Measurements from ENCODE around the gene DTX4. TPM values are rescaled to one million over a fixed set of nuclear protein-coding genes. Genes with fewer than 3 reads are reported as not detected.

Gene DTX4
- polyA plus RNA-seq, 1 of the 3 experiments (the other 2 are of a cell fraction), result 0.05 TPM

DNA sequence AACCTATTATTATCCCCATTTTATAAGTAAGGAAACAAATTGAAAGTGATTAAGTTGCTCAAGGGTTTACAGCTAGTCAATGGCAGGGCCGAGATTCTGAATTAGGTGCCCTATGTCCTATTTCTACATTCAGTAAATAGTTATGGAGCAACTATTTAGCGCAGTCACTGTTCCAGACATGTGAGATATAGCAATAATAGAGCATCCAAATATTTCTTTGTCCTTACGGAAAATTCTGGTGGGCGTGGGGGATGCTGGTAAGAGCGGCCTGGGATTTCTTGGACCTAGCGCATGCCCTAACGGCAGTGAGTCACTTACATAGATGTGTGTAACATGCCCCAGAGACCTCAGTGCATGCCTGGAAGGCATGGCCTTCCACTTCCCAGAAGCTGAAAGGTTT lies 4.4 kb downstream of the DTX4 start:
- WGBS (ENCODE audit: low lambda C conversion rate), result 54% methylated on average over 7 of the region's 7 CpGs
- Histone ChIP-seq H2AFZ (ENCODE audit: low read depth) (no peak overlapping the region), H3K79me2 (ENCODE audit: insufficient read depth) (no peaks in the 10 kb centered on the region), H3K4me1 (ENCODE audit: control insufficient read depth in 1 of 2, insufficient read depth in 2 of 2, low read depth in 1 of 2, low read length in 1 of 2) (peaks cover 0 to 12% of the 10 kb centered on the region in 2 experiments; a peak in 1 of 4 replicates), H3K27ac (ENCODE audit: low read depth in 2 of 2, low read length in 1 of 2) (no peak overlapping the region), H3K27me3 (ENCODE audit: insufficient read depth) (peaks cover 29% of the 10 kb centered on the region), H3K9me3 (no peaks in the 10 kb centered on the region), H3K36me3 (replicated peaks in 1 of 2; ENCODE audit: control insufficient read depth in 1 of 2, insufficient read depth in 2 of 2, low read length in 1 of 2) (no peaks in the 10 kb centered on the region), H3K9me2 (no peaks in the 10 kb centered on the region), H3F3A (replicated peaks; ENCODE audit: insufficient read depth) (no peaks in the 10 kb centered on the region), H3K4me3 (ENCODE audit: low read depth in 2 of 2, low read length in 1 of 2) (no peak overlapping the region), H3K4me2 (no peak overlapping the region), H3K9ac (no peak overlapping the region), H4K20me1 (ENCODE audit: insufficient read depth) (no peaks in the 10 kb centered on the region)
- CTCF ChIA-PET, result interaction anchor here (0.9 kb wide), 2 partner anchors 14 to 16 kb away, joined by 3 to 4 read pairs; no protein-coding TSS in a partner anchor
- DNase-seq, result no peak
- POLR2A ChIA-PET, result no interaction called here
- no peak for TF ChIP-seq NFIC (IDR thresholded peaks at IDR 0.05; ENCODE audit: borderline replicate concordance)
- no peak for TF ChIP-seq RXRA (IDR thresholded peaks at IDR 0.05; ENCODE audit: borderline replicate concordance, low read depth)
- no peak for TF ChIP-seq ZBTB33 (IDR thresholded peaks at IDR 0.05; ENCODE audit: borderline replicate concordance, low read depth)
- TF ChIP-seq TCF12 (IDR thresholded peaks at IDR 0.05), result no peak
- no peak for TF ChIP-seq MEF2A (IDR thresholded peaks at IDR 0.05; ENCODE audit: borderline replicate concordance, low read depth)
- TF ChIP-seq RAD21 (IDR thresholded peaks at IDR 0.05; ENCODE audit: low read length), result no peak
- no peak for TF ChIP-seq CHD2 (IDR thresholded peaks at IDR 0.05; ENCODE audit: low read length, partially characterized antibody)
- TF ChIP-seq EZH2phosphoT487 (IDR thresholded peaks at IDR 0.05; ENCODE audit: borderline replicate concordance, low read depth), result no peak
- no peak for TF ChIP-seq TEAD4 (IDR thresholded peaks at IDR 0.05; ENCODE audit: borderline replicate concordance, insufficient read depth)
- no peak for TF ChIP-seq RFX5 (IDR thresholded peaks at IDR 0.05; ENCODE audit: low read length)
- TF ChIP-seq, protein P1, sequence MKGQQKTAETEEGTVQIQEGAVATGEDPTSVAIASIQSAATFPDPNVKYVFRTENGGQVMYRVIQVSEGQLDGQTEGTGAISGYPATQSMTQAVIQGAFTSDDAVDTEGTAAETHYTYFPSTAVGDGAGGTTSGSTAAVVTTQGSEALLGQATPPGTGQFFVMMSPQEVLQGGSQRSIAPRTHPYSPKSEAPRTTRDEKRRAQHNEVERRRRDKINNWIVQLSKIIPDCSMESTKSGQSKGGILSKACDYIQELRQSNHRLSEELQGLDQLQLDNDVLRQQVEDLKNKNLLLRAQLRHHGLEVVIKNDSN (IDR thresholded peaks at IDR 0.05; ENCODE audit: borderline replicate concordance, low read depth), result no peak
- no peak for TF ChIP-seq SMC3 (IDR thresholded peaks at IDR 0.05; ENCODE audit: low read depth, low read length)
- no peak for TF ChIP-seq JUND (IDR thresholded peaks at IDR 0.05)
- TF ChIP-seq, protein P2, sequence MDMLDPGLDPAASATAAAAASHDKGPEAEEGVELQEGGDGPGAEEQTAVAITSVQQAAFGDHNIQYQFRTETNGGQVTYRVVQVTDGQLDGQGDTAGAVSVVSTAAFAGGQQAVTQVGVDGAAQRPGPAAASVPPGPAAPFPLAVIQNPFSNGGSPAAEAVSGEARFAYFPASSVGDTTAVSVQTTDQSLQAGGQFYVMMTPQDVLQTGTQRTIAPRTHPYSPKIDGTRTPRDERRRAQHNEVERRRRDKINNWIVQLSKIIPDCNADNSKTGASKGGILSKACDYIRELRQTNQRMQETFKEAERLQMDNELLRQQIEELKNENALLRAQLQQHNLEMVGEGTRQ (IDR thresholded peaks at IDR 0.05; ENCODE audit: borderline replicate concordance, low read depth, low read length), result no peak
- TF ChIP-seq CTCF (IDR thresholded peaks at IDR 0.05), result no peak
- no peak for TF ChIP-seq FOXM1 (IDR thresholded peaks at IDR 0.05; ENCODE audit: low read depth)
- TF ChIP-seq, protein P3, sequence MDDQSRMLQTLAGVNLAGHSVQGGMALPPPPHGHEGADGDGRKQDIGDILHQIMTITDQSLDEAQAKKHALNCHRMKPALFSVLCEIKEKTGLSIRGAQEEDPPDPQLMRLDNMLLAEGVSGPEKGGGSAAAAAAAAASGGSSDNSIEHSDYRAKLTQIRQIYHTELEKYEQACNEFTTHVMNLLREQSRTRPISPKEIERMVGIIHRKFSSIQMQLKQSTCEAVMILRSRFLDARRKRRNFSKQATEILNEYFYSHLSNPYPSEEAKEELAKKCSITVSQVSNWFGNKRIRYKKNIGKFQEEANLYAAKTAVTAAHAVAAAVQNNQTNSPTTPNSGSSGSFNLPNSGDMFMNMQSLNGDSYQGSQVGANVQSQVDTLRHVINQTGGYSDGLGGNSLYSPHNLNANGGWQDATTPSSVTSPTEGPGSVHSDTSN (IDR thresholded peaks at IDR 0.05), result no peak
